K562 (cell line): ENCODE results near the gene PODXL2.

Source experiments
- CHD1 ChIP-seq: fragments of 200-600 bp; sonication (generic); IDR thresholded peaks from one replicate; pipeline ENCODE4 v1.6.1; 2012; ENCODE audit warnings: mild to moderate bottlenecking, moderate library complexity, low read length, inconsistent platforms
- E2F1 ChIP-seq: sonication (generic); formaldehyde crosslinking; IDR thresholded peaks from 2 replicates; pipeline ENCODE4 v1.8.1; 2023; ENCODE audit warnings: mild to moderate bottlenecking, missing genetic modification reagents, moderate library complexity
- MYC ChIP-seq, 2 experiments: fragments of 250-450 bp in 1 of 2; sonication (Bioruptor Pico) in 1 of 2; IDR thresholded peaks; 2 replicates each; pipeline versions ENCODE4 v1.5.1 to v1.6.1; 2012 to 2021; ENCODE audit warnings: low read depth in 2 of 2, borderline replicate concordance in 1 of 2, improper control_type of control experiment in 1 of 2, low read length in 1 of 2, mild to moderate bottlenecking in 1 of 2, moderate library complexity in 1 of 2
- RAD21 ChIP-seq, 2 experiments: fragments of 250-450 bp in 1 of 2; fragments of 450-650 bp in 1 of 2; sonication (Bioruptor Pico) in 1 of 2; formaldehyde crosslinking in 1 of 2; IDR thresholded peaks in 1 of 2; conservative IDR thresholded peaks in 1 of 2; 2 replicates each; pipeline versions ENCODE4 v1.4.0 to v1.8.0; 2020 to 2022; ENCODE audit warnings: mild to moderate bottlenecking in 2 of 2, moderate library complexity in 1 of 2
- SIRT6 ChIP-seq: IDR thresholded peaks from one replicate; pipeline ENCODE4 v1.6.1; 2012; ENCODE audit warnings: low read depth, mild to moderate bottlenecking, control low read depth, inconsistent platforms, low read length, moderate library complexity
- SMAD3 ChIP-seq: fragments of 450-650 bp; formaldehyde crosslinking; conservative IDR thresholded peaks from 2 replicates; pipeline ENCODE4 v1.4.0; 2020; ENCODE audit warnings: mild to moderate bottlenecking
- TAF1 ChIP-seq: IDR thresholded peaks from 2 replicates; pipeline ENCODE4 v1.6.1; 2011; ENCODE audit warnings: mild to moderate bottlenecking, low read length, moderate library complexity; ENCODE audit not compliant: insufficient read depth, control insufficient read depth, severe bottlenecking; ENCODE audit errors: extremely low read depth
- TCF7 ChIP-seq: sonication (generic); IDR thresholded peaks from 2 replicates; pipeline ENCODE4 v1.6.1; 2016; ENCODE audit warnings: antibody characterized with exemption, borderline replicate concordance
- TSC22D4 ChIP-seq: fragments of 450-650 bp; IDR thresholded peaks from 2 replicates; pipeline ENCODE4 v1.6.1; 2016; ENCODE audit warnings: missing genetic modification characterization, missing biosample characterization, control low read depth
- ZC3H11A ChIP-seq: IDR thresholded peaks from 2 replicates; pipeline ENCODE4 v1.6.1; 2012; ENCODE audit warnings: low read depth, low read length, improper control_type of control experiment
- ZNF23 ChIP-seq: fragments of 250-450 bp; sonication (Bioruptor Pico); IDR thresholded peaks from 2 replicates; pipeline ENCODE4 v1.4.0; 2020; ENCODE audit warnings: mild to moderate bottlenecking

- TF ChIP-seq CHD1 (no peak), TCF7 (no peak), TAF1 (no peak), MYC (IDR thresholded peaks at IDR 0.05; ENCODE audit: low read depth, low read length) (no peak), MYC (CRISPR knock-in tag; IDR thresholded peaks at IDR 0.05; ENCODE audit: borderline replicate concordance, low read depth) (no peak), ZC3H11A (no peak), SMAD3 (CRISPR knock-in tag) (no peak), ZNF23 (CRISPR knock-in tag) (no peak), RAD21 (CRISPR knock-in tag; conservative IDR thresholded peaks at IDR 0.05 in 1 of 2, IDR thresholded peaks at IDR 0.05 in 1 of 2) (no peak), E2F1 (CRISPR knock-in tag) (no peak), TSC22D4 (tag) (no peak), SIRT6 (no peak)
Measured at GRCh38 chr3:127647166-127647844, 18.3 kb downstream of the PODXL2 start.
